RKO (cell line): ENCODE results near the gene RAB7B.
"Not testable (repeated sequence)": the region's sequence is repeated elsewhere in the genome, so short reads cannot be mapped to it uniquely, and the experiment has no call there.

Experiments
- DNase-seq: peaks from one replicate; pipeline ENCODE4 v3.0.0-alpha.2; 2016; ENCODE audit warnings: low spot score

RAB7B gene

DNA sequence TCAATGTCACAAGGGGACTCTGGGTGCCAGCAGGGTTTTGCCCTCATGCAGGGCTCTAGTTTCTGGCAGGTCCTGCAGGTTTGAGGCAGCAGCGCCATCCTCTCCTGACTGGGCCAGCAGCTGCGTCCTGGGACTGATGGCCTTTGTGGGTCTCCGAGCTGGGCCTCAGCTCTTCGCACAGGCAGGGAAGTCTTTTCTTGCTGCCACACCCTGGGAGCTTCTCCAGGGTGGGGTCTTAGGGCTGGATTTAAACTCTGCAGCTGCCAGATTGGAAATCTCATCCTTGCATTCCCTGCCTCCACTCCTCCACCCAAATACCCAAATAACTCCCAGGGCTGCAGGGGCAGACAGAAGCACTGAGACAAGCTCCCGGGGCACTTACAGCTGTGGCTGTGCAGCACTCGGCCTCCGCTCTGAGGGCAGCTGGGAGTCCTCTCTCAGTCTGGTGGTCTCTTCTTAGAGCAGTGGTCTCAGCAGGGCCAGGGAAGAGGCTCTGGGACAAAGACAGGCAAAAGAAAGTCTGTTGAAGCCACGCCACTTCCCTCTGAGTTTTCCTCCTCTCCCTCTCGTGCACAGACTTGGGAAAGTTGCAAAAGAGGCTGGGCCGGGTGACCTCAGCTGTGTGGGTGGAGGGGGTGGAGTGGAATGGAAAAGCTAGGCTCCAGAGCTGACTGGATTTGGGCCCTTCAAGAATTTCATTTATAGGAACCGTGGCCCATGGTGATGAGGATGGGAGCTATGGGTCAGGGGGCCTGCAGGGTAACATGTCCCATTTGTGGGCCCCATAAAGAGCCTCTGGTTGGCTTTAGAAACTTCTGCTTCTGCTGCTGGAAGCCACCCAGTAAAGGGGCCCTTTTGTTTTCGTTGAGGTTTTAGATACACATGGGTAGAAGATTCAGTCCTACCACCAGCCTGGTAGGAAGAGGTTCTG, at the start of gene RAB7B:
Gene RAB7B, minus strand, starts transcription at position 525 of the 931 bp plus-strand sequence. CDS start 9,260 bp downstream, outside the sequence.
- no peak for DNase-seq

- not testable (repeated sequence) for DNase-seq
Measured at GRCh38 chr1:206052231-206052865, 49.2 kb upstream of the RAB7B start.

DNA sequence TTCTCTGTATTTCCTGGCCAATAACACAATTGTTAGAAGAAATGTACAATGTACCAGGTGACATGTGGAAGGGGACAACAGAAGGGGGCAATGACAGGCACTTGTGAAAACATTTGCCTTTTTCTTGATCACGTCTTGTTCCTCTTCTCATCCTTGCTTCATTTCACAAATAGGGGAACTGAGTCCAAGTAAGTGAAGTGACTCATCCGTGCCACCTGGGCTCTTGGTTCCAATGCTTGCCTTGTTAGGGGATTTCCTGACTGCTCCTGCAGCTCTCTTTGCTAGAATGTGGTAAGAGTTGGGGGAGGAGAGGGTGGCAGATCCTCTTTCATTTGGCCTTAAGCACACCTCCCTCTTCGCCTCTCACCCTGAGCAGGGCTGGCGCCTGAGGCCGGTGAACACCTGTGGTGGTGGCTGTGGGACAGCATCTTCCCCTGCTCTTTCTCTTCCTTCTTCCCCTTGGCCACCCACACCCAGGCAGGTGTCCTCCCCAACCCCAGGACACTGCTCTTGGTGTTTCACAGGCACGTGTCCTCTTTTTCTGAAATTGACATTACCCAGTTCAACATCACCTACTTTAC, 47.5 kb upstream of the RAB7B start:
- DNase-seq, result no peak

- DNase-seq, result no peak
Measured at GRCh38 chr1:206049919-206050600, 46.9 kb upstream of the RAB7B start.

- DNase-seq, result no peak
Measured at GRCh38 chr1:206049293-206049692, 46.1 kb upstream of the RAB7B start.

DNA sequence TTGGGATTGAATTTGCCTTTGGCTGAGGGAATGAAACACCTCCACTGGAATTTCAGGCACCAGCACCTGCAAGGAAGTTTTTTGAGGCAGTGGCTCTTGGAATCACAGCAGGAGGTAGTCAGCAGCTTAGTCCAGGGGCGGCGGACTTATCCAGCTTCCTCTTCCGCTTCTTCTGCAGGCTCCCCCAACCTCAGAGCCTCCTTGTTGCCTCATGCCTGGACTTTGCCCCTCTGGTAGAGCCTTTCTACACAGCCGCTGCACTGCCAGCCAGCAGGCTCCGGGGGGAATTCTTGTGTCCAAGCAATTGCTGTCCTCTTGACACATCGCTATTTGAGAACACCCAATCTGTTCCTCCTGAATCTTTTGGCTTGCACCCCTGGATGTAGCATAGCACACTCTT, 45.4 kb upstream of the RAB7B start:
- no peak for DNase-seq

- no peak for DNase-seq
Measured at GRCh38 chr1:206047271-206047670, 44.1 kb upstream of the RAB7B start.

DNA sequence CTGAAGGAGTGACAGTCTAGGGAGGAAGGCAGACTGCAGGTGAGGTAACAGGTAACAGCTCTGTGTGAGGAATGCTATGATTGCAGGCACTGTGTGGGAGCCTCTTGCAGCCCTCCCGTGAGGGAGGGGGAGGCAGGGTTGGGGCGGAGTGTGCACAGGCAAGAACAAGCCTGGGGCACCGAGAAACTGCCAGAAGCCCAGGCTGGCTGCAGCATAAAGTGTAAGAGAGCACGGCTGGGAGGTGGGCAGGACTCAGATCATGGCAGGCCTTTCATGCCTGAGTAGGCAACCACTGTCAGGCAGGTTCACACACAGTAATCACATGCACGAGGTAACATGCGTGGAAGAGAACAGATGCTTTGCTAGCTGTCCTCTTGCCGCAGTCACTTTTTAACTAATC, 38.4 kb upstream of the RAB7B start:
- no peak for DNase-seq

DNA sequence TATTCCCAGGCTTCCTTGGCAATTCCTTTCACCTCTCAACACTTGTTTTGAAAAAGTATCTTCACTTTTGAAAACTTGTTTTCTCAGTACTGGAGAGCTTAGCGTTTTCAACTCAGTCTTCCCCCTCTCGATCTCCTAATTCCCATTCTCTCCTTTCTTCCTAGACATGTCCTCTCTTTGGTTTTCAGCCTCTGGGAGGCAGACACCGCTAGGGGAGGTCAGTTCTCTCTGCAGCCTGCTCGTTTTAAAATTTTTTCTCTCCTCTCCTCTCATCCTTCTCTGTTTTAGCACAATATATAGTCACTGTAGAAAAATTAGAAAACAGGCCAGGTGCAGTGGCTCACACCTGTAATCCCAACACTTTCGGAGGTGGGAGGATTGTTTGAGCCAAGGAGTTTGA, 37.1 kb upstream of the RAB7B start:
- DNase-seq, result no peak

- DNase-seq, result no peak
Measured at GRCh38 chr1:206039046-206039973, 36.1 kb upstream of the RAB7B start.

DNA sequence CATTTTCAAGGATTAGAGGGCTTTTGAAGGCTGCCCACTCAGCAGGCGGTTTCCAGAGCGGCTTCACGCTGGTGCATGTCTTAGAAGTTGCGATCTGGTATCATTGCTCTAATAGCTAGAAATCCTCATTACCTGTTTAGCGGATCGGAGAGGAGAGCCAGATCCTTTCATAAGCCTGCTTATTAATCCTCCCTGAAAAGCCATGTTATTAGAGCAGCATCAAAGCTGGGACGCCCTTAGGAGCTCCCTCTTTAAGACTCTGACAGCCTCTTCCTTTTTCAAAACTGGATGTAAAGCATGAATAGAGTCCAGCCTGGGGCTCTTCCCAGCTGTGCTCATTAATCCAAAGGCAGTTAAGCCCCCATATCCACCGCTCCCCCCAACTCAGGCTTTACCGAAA, 34.4 kb upstream of the RAB7B start:
- no peak for DNase-seq

DNA sequence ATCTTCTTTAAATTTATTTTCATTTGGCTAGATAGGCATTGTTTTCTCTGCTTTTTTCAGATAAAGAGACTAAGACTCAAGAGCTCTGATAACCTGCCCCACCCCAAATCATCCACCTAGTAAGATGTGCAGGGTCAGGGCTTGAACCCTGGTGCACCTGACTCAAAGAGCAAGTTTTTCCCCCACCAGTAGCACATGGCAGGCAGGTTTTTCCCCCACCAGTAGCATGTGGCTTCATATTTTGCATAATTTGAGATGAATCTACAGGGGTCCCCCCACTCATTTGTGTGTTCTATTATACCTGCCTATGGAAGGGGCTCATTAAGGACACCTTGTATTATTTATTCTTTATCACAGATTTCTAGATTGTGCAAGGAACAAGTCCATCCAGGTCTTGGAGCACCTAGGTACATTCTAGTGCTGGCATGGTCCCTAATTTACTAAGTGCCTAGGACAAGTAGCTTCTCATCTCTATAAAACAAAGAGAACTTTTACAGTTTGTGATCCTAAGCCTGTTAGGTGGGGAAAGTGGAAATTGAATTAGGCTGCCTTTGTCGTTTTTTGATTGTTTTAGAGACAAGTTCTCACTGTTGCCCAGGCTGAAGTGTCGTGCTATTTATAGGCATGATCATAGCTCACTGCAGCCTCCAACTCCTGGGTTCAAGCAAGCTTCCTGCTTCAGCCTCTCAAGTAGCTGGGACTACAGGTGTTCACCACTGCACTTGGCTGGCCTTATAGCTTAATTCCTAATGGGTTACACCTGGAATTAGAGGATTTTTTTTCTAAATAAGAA, 33.7 kb upstream of the RAB7B start:
- DNase-seq, result no peak

GRCh38 chr1:206035027-206035426, 31.8 kb upstream of the RAB7B start:
- no peak for DNase-seq

DNA sequence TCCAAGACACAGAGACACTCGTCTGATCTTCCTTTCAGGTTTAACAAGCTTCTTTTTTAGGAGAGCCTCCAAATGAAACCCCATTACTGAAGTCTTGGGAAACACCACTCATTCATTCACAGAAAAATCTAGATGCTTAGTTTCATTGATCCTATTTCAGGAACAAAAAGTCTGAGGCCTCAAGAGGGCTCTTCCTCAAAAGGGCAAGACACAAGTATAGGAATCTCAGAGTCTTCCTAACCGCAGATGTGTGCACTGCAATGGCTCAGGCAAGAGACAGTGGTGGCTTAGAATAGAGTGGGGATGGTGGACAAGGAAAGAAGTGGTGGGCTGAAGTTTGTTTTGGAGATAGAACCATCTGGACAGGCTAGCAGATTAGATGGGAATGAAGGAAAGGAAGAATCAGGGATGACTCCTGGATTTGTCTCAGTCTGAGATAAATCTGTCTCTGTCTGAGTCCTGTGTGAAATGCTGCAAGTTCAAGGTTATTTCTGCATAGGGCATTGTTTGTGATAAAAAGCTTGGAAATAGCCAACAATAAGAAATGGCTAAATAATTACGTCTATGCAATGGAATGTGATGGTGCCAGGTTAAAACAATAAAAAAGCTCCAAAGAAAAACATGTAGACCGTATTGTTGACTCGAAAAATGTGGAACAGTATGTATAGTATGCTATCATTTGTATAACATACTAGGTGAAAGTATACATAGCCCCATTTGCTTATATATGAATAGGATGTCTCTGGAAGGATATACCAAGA, 29.4 kb upstream of the RAB7B start:
- DNase-seq, result no peak

DNA sequence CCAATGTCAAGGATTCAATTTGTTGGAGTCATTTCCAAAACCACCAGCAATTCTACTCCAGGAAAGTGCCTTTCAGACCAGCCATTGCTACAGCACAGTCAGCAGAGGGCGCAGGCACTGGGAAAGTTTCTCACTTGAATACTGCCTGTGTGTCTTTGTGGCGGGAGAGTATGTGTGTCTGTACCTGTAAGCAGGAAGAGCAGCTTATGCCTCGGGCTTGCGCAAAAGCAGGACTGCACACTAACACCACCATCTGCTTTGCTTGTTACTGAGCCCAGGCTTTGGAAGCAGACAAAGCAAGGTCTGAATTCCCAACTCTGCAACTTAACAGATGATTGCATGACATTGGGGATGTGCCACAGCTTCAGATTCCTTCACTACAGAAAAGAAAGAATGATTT, 27.5 kb upstream of the RAB7B start:
- DNase-seq, result peak; percentile 80

DNA sequence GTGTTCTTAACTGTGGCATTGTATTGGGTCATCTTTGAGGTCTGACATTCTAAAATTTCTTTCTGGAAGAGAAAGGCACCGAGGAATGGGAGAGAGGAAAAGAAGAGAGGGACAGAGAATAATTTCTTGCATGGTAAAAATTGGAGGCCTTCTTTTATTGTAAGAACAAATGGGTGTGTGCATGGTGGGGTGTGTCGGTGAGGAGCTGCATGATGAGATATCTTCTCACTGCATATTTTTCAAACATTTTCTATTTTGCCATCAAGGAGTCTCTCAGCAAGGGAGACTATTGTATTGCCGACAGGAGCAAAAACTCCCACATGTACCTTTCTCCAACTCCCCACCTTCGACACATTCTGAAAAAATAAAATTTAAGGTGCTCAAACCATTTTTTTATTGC, 27.0 kb upstream of the RAB7B start:
- no peak for DNase-seq

DNA sequence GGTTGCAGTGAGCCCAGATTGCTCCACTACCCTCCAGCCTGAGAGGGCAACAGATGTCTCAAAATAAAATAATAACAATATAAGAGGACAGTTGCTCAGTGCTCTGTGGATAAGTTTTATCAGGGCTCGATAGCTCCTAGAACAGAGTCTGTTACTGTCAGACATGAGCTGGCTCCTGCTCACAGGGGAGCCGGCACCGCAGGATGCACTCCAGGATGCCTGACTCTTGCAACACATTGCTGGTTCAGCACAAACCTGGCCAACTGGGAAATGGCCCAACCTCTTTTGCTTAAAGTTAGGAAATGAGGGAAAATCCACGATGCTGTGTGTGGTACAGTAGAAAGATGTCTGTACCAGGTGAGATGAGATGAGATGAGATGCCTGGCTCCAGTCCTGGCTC, 26.3 kb upstream of the RAB7B start:
- no peak for DNase-seq

DNA sequence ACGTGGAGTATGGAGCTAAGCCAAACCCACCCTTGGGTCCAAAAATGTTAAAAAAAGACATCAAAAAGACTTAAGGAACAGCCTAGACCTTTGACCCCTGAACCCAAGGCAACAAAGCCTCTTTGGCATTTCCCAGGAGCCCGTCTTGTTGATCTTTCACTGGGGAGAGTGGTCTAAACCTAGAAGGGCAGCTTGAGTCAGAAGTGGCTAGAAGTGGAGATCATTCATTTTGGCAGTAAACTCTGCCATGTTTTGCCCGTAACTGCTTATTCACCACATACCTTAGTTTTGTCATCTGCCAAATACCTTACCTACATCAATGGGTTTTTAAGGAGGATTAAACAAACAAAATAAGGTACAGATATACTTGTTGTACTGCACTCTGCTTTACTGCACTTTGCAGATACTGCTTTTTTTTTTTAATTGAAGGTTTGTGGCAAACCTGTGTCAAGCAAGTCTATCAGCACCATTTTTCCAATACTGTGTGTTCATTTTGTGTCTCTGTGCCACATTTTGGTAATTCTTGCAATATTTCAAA, 22.2 kb upstream of the RAB7B start:
- no peak for DNase-seq

DNA sequence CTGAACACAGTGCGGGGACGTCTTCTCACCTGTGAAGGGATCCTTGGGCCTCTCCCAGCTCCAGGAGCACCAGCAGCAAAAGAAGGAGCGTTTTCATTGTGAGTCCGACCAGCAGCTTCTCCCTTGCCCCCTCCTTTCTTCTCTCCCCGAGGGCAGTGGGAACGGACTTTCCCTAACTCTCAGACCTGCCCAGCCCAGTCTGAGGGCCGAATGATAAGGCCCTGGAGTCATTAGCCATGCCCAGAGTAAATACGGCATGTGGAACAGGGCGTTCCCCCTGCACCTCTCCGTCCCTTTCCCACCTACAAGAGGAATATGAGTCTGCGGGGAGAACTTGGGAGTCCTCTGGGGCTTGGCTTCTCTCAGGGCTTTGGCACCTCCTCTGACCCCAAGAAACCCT, 20.5 kb upstream of the RAB7B start, which contains the start of gene CTSE:
Gene CTSE, minus strand, starts transcription at position 201 of the 400 bp plus-strand sequence. Its CDS starts 104 bp downstream, at position 97.
- DNase-seq, result no peak
